Motor neuron (in vitro differentiated cells): Measurements from ENCODE around the gene POLR3GL. TPM values are rescaled to one million over a fixed set of nuclear protein-coding genes. Genes with fewer than 3 reads are reported as not detected.

Experiments used
- ATAC-seq, 8 experiments: fragments of 200-7000 bp; cut with Tn5 transposase; replicated peaks in 6 of 8; 2 replicates each; pipeline ENCODE4 v1.8.0; 2021; ENCODE audit warnings: mild to moderate bottlenecking in 8 of 8, moderate library complexity in 8 of 8
- H3K27ac ChIP-seq, 2 donors: fragments of 250-450 bp; sonication (Bioruptor Pico); 2 replicates each; pipeline ENCODE4 v1.9.0; 2021; ENCODE audit warnings: antibody characterized with exemption in 2 of 2, mild to moderate bottlenecking in 2 of 2, moderate library complexity in 1 of 2
- H3K4me1 ChIP-seq, 2 donors: fragments of 250-450 bp; sonication (Bioruptor Pico); replicated peaks in 1 of 2; 2 replicates each; pipeline ENCODE4 v1.6.1; 2021; ENCODE audit warnings: antibody characterized with exemption in 2 of 2, mild to moderate bottlenecking in 2 of 2, moderate library complexity in 1 of 2
- H3K4me3 ChIP-seq, 5 donors: fragments of 250-450 bp; sonication (Bioruptor Pico); 2 replicates each; pipeline ENCODE4 v1.9.0; 2021; ENCODE audit warnings: antibody characterized with exemption in 5 of 5, mild to moderate bottlenecking in 5 of 5, moderate library complexity in 4 of 5
- WGBS, 10 experiments: fragments of 450-650 bp; shearing (Covaris generic); methylation state at CpG; one replicate each; pipeline ENCODE4 v1.0.0; 2022; 5-methylcytosine and 5-hydroxymethylcytosine counted together
- in situ Hi-C, 9 experiments: fragments of 400-800 bp; cut with MboI; loops; one replicate each; pipeline ENCODE4 v1.15.0; 2021; ENCODE audit warnings: low sequenced_read_pairs in 9 of 9, low pct_unique_long_range_greater_than_20kb in 2 of 9; ENCODE audit not compliant: unreplicated experiment in 9 of 9
- total RNA-seq, 8 experiments: library from RNA; unstranded; fragments of 300-600 nt; gene quantifications; 2 replicates each; pipeline versions ENCODE4 v1.2.3 to v1.2.4, GENCODE V29; 2022

The POLR3GL gene
- total RNA-seq, 8 experiments from 2014 or later, result 12.5 to 55.4 (median 38.4) TPM

DNA sequence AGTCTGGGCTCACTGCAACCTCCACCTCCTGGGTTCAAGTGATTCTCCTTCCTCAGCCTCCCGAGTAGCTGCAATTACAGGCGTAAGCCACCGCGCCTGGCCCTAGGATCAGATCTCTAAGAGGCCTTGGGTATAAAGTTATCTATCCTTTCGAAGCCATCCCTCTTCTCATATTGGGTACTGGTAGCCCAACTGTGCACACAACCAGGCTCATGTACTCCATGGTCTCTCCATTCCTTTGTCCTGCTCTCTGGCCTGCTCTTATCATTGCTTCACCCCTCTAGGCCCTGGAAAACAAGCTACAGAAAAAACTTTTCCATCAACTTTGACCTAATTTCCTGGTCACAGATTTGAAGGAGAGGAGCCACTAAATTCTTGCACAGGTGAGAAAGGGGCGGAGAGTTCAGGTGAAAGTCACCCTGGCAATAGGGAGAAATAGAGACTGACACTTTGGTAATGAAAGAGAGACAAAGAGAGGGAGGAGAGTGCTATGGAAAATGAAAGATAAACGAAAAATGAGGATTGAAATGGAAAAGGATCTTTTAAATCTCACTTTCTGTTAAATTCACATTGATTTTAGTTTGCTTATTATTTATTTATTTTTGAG is 25.9 kb downstream of the POLR3GL start:
- peak in 5 of 8 experiments; percentile 11 to 31 (median 15) for ATAC-seq
- 38 to 100% (median 85%) methylated on average over 1 to 7 of the region's 7 CpGs for WGBS, 10 experiments
- H3K27ac ChIP-seq, result peak overlapping the region in 1 of 2 donors; percentile 36
- H3K4me1 ChIP-seq, result peaks cover 10 to 11% of the 10 kb centered on the region in 2 donors
- peak overlapping the region; percentile 53 to 79 (median 67) for H3K4me3 ChIP-seq
- in situ Hi-C loops, result no loop called here

DNA sequence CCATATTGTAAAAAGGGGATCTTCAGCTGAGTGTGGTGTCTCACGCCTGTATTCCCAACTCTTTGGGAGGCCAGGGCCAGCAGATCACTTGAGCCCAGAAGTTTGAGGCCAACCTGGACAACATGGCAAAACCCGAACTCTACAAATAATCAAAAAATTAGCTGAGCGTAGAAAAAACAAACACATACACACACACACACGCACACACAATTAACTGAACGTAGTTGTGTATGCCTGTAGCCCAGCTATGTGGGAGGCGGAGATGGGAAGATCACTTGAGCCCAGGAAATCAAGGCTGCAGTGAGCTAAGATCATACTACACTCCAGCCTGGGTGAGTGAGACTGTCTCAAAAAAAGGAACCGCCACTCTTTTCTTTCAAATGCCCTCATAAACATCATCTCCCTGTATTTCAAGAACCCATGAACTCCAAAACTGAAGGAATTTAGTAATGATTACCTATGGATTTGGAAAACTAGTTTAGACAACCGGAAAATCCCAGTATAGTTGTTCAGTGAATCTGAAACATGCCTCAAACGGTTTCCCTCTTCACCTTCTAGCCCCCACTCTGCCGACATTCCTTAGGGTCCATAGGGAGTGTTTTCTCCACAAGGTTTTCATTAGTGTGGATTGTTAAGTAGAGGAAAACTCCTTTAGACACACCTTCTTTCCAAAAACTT is 27.4 kb downstream of the POLR3GL start:
- peaks cover 0 to 3% of the 10 kb centered on the region in 2 donors for H3K4me1 ChIP-seq
- peak overlapping the region; percentile 53 to 79 (median 67) for H3K4me3 ChIP-seq
- WGBS, 10 experiments, result 39 to 100% (median 74%) methylated on average over 2 to 10 of the region's 10 CpGs; no CpG with 5 or more reads in 1 of the 10 experiments
- in situ Hi-C loops, result no loop called here
- peak overlapping the region; percentile 36 for H3K27ac ChIP-seq
- no peak for ATAC-seq

DNA sequence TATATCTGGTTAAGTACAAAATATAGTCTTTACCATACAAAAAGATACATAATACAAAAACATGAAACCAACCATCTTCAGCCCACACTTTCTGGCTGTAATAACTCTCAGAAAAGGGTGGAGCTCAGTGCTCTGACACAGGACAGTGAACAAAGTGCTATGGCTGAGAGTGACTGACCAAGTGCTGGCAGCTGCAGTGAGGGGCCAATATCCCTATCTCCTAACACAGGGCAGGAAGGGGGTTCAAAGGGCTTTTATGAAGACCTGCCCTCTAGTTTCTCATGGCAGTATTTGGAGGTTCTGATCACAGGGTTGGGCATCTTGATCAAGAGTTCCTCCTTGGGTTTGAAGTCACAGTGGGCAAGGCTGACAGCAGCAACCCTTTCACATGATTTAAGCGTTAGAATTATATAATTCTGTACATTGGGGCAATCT is 28.0 kb downstream of the POLR3GL start:
- in situ Hi-C loops, result no loop called here
- Histone ChIP-seq H3K4me1 (peaks cover 0 to 3% of the 10 kb centered on the region in 2 donors), H3K4me3 (peak overlapping the region; percentile 53 to 79 (median 67)), H3K27ac (peak overlapping the region; percentile 7 to 29)
- no peak for ATAC-seq
- WGBS, 10 experiments, result 43 to 100% (median 100%) methylated on average over 1 of the region's 1 CpG; no CpG with 5 or more reads in 1 of the 10 experiments

- no peak for ATAC-seq
- in situ Hi-C loops, result no loop called here
- peak overlapping the region; percentile 53 to 79 (median 67) for H3K4me3 ChIP-seq
- 58 to 100% (median 77%) methylated on average over 1 to 5 of the region's 5 CpGs for WGBS, 10 experiments
- peaks cover 3 to 8% of the 10 kb centered on the region in 2 donors for H3K4me1 ChIP-seq
- H3K27ac ChIP-seq, result peak overlapping the region in 1 of 2 donors; percentile 29
Measured at GRCh38 chr1:145992958-145993617, 28.6 kb downstream of the POLR3GL start.

DNA sequence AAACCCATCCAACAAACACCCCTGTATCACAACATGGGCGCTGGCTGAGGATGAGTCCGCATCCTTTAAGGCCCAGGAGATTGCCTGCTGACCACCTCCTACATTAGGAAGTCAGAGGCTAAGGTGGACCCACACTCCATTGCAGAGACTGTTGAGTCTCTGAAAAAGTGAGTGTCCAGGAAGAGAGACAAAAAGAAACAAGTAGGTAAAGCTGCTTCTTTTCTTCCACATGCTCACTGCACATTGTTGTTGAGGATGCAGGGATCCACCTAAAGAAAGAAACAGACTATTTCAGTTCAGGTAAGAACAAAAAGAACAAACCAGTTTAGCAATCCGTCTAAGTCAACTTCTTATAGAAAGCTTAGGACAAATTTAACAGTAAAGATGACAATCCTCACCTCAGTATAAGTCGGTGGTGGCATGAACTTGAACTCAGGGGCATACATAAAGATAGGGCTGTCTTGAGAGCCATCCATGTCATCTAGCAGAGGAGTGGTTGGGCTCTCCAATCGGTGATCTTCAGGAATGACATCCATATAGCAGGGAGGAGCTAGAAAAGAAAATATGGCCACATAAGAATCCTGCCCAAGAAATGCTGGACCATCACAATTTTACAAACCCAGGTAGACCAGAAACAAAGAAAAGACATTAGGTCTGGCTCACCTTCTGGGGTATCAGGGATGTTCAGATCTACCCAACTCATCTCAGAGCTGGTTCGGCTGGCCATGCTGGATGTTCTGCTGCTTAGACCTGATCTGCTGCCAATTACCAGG is 29.3 kb downstream of the POLR3GL start:
- Histone ChIP-seq H3K4me3 (peak overlapping the region; percentile 53 to 79 (median 67)), H3K4me1 (peaks cover 8 to 14% of the 10 kb centered on the region in 2 donors), H3K27ac (peak overlapping the region; percentile 2 to 44)
- peak in 1 of 8 experiments; percentile 2 for ATAC-seq
- 20 to 89% (median 52%) methylated on average over 1 to 6 of the region's 6 CpGs for WGBS, 10 experiments
- in situ Hi-C loops, result no loop called here

DNA sequence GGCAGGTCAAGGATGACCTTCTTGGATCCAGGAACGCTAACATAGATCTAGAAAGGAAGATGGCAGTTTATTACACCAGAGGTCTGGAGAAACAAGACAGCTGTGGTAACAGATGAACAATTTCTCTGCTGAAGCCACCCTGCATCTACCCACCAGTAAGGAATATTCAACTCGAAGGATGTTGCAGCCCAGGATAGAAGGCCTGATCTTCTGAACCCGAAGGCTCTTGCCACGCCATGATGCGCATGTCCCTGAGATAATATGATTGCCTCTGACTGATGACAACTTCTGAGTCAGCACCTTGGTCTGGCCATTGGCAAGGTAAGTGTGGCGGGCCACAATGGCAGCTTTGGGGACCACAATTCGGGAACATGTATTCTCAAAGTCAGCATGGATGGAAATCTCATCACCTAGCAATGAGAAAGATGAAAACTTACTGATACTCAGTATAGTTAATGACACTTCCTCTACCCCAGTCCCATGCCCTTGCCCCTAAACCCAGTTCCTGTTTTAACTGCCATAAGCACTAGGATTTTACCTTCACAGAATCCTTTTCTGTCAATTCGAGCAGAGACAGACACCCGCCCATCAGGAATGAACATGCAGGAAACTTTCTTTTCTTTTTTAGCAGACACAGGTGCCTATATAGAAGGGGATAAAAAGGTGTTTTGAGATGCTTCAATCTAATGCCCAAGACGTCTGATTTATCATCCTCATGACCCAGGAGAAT is 30.1 kb downstream of the POLR3GL start:
- peaks cover 8 to 14% of the 10 kb centered on the region in 2 donors for H3K4me1 ChIP-seq
- in situ Hi-C loops, result no loop called here
- 7 to 71% (median 24%) methylated on average over 1 to 10 of the region's 10 CpGs for WGBS, 10 experiments
- H3K27ac ChIP-seq, result peak overlapping the region; percentile 66 to 78
- peak overlapping the region; percentile 53 to 79 (median 67) for H3K4me3 ChIP-seq
- no peak for ATAC-seq

GRCh38 chr1:145995148-145995881 is 30.8 kb downstream of the POLR3GL start:
- in situ Hi-C loops, result no loop called here

DNA sequence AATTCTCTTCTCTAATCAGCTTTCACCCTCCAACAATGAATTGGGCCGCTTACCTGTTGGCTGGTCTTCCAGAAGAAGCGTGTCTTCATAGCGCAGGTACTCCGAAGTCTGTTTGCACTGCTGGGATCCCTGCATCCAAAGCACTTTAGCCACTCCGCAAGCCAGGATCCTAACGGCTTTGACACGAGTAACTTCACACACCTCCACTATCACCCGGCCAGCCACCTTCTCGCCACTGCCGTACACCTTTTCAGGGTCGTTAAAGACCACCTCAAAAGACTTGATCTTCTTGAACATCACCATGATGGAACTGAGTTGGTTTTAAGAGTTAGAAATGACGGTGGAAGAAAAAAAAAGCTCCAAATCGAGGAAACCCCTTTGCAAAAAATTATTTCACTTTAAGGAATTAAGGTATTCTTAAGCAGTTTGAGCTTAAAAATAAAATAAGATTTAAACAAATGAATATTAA is 31.5 kb downstream of the POLR3GL start:
- in situ Hi-C loops, result no loop called here
- ATAC-seq, result peak in 1 of 8 experiments; percentile 1
- peak overlapping the region; percentile 53 to 79 (median 67) for H3K4me3 ChIP-seq
- peaks cover 8 to 14% of the 10 kb centered on the region in 2 donors for H3K4me1 ChIP-seq
- WGBS, 10 experiments, result 0 to 15% (median 0%) methylated on average over 2 to 13 of the region's 13 CpGs; no CpG with 5 or more reads in 1 of the 10 experiments
- H3K27ac ChIP-seq, result peak overlapping the region; percentile 66 to 78

More at GRCh38 chr1:145995148-145995881, 30.8 kb downstream of the POLR3GL start:
- WGBS, 10 experiments, result 0 to 11% (median 3%) methylated on average over 3 to 8 of the region's 8 CpGs
- Histone ChIP-seq H3K27ac (peak overlapping the region; percentile 66 to 78), H3K4me3 (peak overlapping the region; percentile 53 to 79 (median 67)), H3K4me1 (peaks cover 8 to 14% of the 10 kb centered on the region in 2 donors)
- ATAC-seq, result no peak

DNA sequence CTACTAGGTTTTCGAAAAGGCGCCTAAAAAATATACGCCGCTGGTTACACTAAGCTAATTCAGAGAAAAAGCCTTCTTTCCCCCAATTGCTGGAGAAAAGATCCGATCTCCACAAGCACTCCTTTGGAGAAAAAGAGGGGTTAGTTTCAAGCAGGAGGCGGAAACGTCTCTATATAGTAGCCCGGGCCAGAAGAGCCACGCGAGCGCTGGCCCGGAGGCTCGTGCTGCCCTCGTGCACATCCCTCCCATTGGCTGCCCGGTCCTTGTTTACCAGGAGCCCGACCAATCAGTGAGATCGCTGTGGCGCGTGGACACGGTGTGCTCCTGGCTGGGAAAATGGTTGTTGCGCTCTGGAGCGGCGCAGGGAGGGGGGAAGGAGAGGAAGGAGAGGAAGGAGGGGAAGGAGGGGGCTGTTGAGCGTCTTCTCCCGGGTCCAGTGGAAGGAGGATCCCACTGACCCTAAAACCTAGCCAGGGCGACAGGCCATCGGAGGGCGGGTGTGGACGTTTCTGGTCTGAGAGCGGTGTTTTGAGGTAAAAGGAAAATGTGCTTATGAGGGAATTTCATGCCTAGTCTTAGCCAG is 32.0 kb downstream of the POLR3GL start, which contains the start of gene TXNIP:
TSS of gene TXNIP (minus strand) at position 147 of the 583 bp plus-strand sequence. CDS start 313 bp downstream, outside the sequence.
- H3K4me1 ChIP-seq, result peaks cover 8 to 14% of the 10 kb centered on the region in 2 donors
- ATAC-seq, result peak; percentile 92 to 100 (median 95)
- peak within 1 kb of the TSS; percentile 83 to 86 for H3K27ac ChIP-seq
- 0 to 4% (median 0%) methylated on average over 4 to 14 of the region's 30 CpGs; no CpG with 5 or more reads in 1 of the 10 experiments for WGBS, 10 experiments
- peak within 1 kb of the TSS; percentile 53 to 79 (median 67) for H3K4me3 ChIP-seq
- in situ Hi-C loops, result no loop called here

DNA sequence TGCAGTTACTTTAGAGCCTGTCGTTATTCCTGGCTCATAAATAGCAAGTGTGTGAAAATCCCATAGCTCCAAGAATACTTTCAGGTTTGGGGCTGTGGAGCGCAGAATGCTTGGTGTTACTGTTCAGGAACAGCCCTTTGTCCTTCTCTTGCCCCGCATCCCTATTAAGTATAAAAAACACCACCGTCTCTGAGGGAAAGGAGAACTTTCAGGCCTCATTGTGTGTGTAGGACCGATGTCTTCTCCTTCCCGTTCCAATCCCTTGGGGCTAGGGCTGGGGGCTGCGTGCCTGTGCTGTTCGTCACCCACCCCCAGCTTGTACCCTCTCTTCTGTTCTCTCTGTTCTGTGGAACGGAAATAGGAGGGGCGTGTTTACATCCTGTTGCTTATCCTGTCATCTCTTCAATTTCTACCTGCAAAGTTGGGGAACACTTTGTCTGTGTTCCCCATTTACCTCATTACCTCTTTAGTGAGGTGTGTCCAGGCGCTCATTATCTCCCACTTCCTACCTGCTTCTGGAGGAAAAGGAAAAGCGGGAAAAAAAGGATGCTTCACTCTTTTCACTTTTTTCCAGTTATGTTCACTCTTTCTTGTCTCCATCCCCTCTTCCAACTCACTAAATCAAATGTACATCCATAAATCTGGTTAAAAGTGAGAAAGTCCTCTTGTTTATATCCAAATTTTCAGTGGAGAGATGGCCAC is 32.7 kb downstream of the POLR3GL start:
- in situ Hi-C loops, result no loop called here
- Histone ChIP-seq H3K27ac (peak overlapping the region; percentile 83 to 86), H3K4me1 (peaks cover 8 to 10% of the 10 kb centered on the region in 2 donors), H3K4me3 (peak overlapping the region; percentile 53 to 79 (median 67))
- ATAC-seq, result peak in 6 of 8 experiments; percentile 4 to 38 (median 32)
- 0 to 28% (median 13%) methylated on average over 1 to 12 of the region's 12 CpGs for WGBS, 10 experiments
